A172 (cell line): ENCODE data around the gene CDK6. TPM values are rescaled to one million over a fixed set of nuclear protein-coding genes. Genes with fewer than 3 reads are reported as not detected.

ENCODE experiments used
- DNase-seq: peaks from one replicate; pipeline ENCODE4 v3.0.0-alpha.2; 2015; ENCODE audit warnings: low spot score
- total RNA-seq: library from RNA; depleted of rRNA; stranded (reverse); fragments of >200 nt; shearing (Covaris generic); gene quantifications from 2 replicates; pipeline ENCODE4 v1.2.3, GENCODE V29; 2014; rRNA removed

CDK6 gene
- total RNA-seq, 1 experiment from 2014 or later: 140 TPM

GRCh38 chr7:92589056-92589455 is 247.3 kb downstream of the CDK6 start:
- DNase-seq: no peak

- DNase-seq: no peak
These were observed 247.8 kb downstream of the CDK6 start for GRCh38 chr7:92588561-92588960.

GRCh38 chr7:92586841-92587240 is 249.5 kb downstream of the CDK6 start:
- no peak for DNase-seq

- no peak for DNase-seq
These were observed 250.0 kb downstream of the CDK6 start for GRCh38 chr7:92586403-92586802.

GRCh38 chr7:92584953-92585352 is 251.4 kb downstream of the CDK6 start:
- DNase-seq: peak; percentile 46

- DNase-seq: no peak
These were observed 253.4 kb downstream of the CDK6 start for GRCh38 chr7:92582948-92583347.

GRCh38 chr7:92576296-92576695 is 260.1 kb downstream of the CDK6 start:
- DNase-seq: no peak

- no peak for DNase-seq
These were observed 267.2 kb downstream of the CDK6 start for GRCh38 chr7:92569137-92569536.

GRCh38 chr7:92567460-92567859 is 268.9 kb downstream of the CDK6 start:
- peak; percentile 48 for DNase-seq

GRCh38 chr7:92563345-92563744 is 273.0 kb downstream of the CDK6 start:
- no peak for DNase-seq

GRCh38 chr7:92560602-92561001 is 275.8 kb downstream of the CDK6 start:
- DNase-seq: no peak

GRCh38 chr7:92557808-92558362 is 278.5 kb downstream of the CDK6 start:
- no peak for DNase-seq

- no peak for DNase-seq
These were observed 279.1 kb downstream of the CDK6 start for GRCh38 chr7:92557249-92557648.

Other genes starting within 250 kb of the CDK6 start
- gene FAM133B, start 246.2 kb downstream of the CDK6 start, total RNA-seq: 16.2 and 18.4 TPM in 2 replicates